Stimulated activated CD4-positive, alpha-beta T cell treated with anti-CD3 and anti-CD28 coated beads, TNF-alpha, amount 100 ng/mL, for 24 hours (primary cell): Measurements from ENCODE around the gene GH2.
"Not testable (repeated sequence)": the region's sequence is repeated elsewhere in the genome, so short reads cannot be mapped to it uniquely, and the experiment has no call there.

Experiments used
- DNase-seq, 3 experiments: peaks; one replicate each; pipeline ENCODE4 v3.0.0-alpha.2; 2020; ENCODE audit warnings: low read depth in 3 of 3

The GH2 gene

GRCh38 chr17:63911041-63911635 is 29.4 kb upstream of the GH2 start, which contains the start of gene CSHL1:
CSHL1 (minus strand) TSS chr17:63911258; CDS start chr17:63911196, 62 bp downstream.
- DNase-seq = no peak

GRCh38 chr17:63910096-63910495 is 28.4 kb upstream of the GH2 start:
- no peak for DNase-seq

DNA sequence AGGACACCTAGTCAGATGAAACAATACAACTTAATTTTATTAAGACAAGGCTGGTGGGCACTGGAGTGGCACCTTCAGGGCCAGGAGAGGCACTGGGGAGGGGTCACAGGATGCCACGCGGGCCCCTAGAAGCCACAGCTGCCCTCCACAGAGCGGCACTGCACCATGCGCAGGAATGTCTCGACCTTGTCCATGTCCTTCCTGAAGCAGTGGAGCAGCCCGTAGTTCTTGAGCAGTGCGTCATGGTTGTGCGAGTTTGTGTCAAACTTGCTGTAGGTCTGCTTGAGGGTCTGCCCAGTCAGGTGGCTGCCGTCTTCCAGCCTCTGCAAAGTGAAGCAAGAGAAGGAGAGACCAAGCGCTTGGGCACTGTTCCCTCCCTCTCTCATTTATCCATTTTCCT is 27.8 kb upstream of the GH2 start:
- not testable (repeated sequence) for DNase-seq

DNA sequence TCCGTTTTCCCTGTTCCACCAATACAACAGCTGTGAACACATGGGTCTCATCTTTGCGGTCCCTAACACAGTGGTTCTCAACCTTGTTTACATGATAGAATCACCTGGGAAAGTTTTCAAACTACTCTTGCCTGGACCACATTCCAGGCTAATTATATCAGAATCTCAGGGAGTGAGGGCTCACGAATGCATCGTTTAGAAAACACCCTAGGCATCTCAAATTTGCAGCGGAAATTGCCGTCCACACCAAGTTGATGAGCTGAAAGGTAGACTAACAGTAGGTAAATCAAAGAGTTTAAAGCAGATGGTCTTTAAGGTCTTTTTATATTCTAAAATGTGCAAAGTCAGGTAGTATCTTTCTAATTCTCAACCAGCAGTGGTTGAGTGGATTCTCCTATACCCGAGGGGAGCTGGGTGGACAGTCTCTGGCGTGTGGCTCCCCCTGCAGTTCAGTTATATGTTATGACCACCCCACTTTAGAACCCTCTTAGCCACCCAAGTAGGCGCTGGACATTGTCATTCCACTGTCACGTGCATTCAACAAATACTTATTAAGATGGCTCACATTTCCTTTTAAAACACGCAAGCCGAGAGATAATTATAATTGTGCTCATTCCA is 25.5 kb upstream of the GH2 start:
- peak in 1 of 3 experiments; percentile 16 for DNase-seq

GRCh38 chr17:63904796-63905195 is 23.1 kb upstream of the GH2 start:
- DNase-seq = not testable (repeated sequence)

DNA sequence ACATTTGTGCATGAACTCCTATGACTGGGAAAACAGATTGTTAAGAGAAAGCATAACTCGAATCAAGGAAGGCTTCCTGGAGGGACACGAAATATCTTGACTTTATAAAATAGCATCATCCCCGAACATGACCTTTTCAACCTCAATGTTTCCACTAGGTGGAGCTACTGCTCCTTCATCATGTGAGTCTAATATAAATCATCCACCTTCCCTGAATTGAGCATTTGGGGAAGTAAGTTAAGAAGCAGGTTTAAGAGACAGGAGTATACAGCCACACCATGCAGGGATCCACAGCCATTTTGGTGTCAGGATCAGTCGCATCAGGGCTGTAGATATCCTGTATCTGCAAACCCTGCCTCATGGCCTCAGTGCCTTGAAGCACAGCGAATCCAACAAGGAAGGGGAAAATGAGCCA is 22.1 kb upstream of the GH2 start:
- peak in 1 of 3 experiments; percentile 15 for DNase-seq

GRCh38 chr17:63901971-63902370 is 20.2 kb upstream of the GH2 start:
- DNase-seq = not testable (repeated sequence)

DNA sequence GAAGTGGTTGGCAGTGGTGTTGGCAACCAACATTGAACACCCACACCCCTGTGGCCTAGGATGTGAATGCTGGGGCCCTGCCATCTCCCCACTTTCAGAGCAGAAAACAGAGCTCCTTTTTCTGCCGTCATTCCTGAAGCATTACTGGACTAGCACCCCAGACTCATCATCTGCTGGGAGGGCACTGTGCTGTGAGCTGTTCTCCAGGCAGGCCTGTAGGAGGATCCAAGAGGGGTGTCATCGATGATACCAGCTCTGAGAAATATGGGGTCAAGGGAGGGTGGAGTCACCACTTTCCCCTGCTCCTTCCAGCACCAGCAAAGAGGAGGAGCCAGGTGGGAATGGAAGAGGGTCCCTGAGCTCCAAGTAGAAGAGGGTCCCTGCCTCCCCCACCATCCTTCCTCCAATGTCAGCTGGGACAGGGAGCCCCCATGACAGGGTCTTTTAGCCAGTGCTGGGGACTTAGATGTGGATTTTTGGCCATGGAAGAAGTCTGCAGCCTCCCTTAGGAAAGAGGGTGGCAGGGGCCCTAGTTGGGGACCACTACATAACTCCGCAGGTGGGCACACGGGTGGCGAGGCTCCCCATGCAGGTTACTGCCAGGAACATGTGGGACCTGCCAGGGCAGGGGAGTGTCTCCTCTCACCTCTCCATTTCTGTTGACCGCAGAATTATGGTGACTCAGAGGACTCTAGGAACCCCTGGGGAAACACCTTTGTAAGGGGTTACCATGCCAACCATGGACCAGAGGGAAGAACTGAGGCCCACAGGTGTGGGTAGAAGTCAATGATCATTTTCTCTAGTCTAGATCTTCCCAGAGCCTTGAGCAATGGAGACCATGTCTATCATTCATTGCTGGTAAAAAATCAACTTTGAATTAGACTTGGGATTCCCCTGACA is 17.4 kb upstream of the GH2 start:
- DNase-seq = peak in 1 of 3 experiments; percentile 12

- DNase-seq = not testable (repeated sequence)
Measured at GRCh38 chr17:63896524-63897354, 15.0 kb upstream of the GH2 start, which contains the start of gene CSH1. CSH1 (minus strand) TSS chr17:63896574; CDS start chr17:63896511, 63 bp downstream.

DNA sequence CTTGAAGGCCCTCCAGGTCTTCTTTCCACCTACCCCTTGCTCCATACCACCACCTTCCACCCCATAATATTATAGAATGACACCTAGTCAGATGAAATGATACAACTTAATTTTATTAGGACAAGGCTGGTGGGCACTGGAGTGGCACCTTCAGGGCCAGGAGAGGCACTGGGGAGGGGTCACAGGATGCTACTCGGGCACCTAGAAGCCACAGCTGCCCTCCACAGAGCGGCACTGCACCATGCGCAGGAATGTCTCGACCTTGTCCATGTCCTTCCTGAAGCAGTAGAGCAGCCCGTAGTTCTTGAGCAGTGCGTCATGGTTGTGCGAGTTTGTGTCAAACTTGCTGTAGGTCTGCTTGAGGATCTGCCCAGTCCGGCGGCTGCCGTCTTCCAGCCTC is 13.1 kb upstream of the GH2 start:
- not testable (repeated sequence) for DNase-seq

GRCh38 chr17:63894021-63894420 is 12.3 kb upstream of the GH2 start:
- not testable (repeated sequence) for DNase-seq

GRCh38 chr17:63892316-63893037 is 10.7 kb upstream of the GH2 start:
- DNase-seq = not testable (repeated sequence)

- not testable (repeated sequence) for DNase-seq
Measured at GRCh38 chr17:63889026-63889848, 7.5 kb upstream of the GH2 start.

DNA sequence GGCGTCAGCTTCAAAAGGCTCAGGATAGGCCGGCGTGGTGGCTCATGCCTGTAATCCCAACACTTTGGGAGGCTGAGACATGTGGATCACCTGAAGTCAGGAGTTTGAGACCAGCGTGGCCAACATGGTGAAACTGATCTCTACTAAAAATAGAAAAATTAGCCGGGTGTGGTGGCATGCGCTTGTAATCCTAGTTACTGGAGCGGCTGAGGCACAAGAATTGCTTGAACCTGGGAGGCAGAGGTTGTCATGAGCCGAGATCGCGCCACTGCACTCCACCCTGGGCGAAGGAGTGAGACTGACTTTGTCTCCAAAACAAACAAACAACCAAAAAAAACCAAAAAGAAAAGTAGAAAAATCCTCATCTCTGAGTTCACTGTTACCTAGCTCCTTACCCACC is 3.4 kb upstream of the GH2 start:
- not testable (repeated sequence) for DNase-seq

DNA sequence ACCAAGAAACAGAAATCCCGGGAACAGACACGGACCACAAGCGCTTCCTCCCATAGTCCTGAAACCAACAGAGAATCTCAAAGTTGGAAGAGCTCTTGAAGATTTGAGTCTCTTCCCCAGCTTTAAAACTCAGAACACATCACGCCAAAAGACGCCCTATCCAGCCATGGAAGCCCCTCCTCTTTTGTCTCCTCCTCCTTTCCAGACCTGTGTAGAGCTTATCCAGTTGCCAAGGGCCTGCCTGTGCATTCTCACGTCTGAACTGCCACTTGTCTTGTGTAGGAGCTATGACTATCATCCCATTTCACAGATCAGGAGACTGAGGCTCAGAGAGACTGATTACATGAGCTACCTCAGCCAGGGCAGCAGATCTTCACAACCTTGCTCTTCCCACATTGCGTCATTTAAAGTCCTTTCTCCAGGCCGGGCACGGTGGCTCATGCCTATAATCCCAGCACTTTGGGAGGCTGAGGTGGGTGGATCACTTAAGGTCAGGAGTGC is 932 bp upstream of the GH2 start:
- DNase-seq = not testable (repeated sequence)

GRCh38 chr17:63881337-63881736 is 407 bp downstream of the GH2 start:
- not testable (repeated sequence) for DNase-seq

DNA sequence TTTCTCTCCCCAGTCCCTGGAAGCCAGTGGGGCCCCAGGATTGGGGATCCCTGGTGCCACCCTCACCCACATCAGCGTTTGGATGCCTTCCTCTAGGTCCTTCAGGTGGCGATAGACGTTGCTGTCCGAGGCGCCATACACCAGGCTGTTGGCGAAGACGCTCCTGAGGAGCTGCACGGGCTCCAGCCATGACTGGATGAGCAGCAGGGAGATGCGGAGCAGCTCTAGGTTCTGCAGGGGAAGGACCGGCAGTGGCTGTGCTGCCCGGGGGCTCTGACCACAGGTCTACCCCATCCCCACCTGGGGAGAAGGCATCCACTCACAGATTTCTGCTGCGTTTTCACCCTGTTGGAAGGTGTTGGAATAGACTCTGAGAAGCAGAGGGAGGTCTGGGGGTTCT is 1.0 kb downstream of the GH2 start:
- DNase-seq = no peak

- DNase-seq = not testable (repeated sequence)
Measured at GRCh38 chr17:63878413-63878812, 3.3 kb downstream of the GH2 start.

DNA sequence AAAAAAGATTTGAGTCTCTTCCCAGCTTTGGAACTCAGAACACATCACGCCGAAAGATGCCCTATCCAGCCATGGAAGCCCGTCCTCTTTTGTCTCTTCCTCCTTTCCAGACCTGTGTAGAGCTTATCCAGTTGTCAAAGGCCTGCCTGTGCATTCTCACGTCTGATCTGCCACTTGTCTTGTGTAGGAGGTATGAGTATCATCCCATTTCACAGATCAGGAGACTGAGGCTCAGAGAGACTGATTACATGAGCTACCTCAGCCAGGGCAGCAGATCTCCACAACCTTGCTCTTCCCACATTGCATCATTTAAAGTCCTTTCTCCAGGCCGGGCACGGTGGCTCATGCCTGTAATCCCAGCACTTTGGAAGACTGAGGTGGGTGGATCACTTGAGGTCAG is 7.1 kb downstream of the GH2 start:
- DNase-seq = not testable (repeated sequence)
